ENCODE results near the gene ARHGEF26. TPM values are rescaled to one million over a fixed set of nuclear protein-coding genes. Genes with fewer than 3 reads are reported as not detected.

ARHGEF26 gene
- total RNA-seq, 1 donor from 2014 or later: 0.53 TPM

- FAIRE-seq (no peak), DNase-seq (ENCODE audit: low read depth) (peak; percentile 44)
- Histone ChIP-seq H3K4me3 (ENCODE audit: low read depth, low read length) (no peak overlapping the region), H3K27me3 (ENCODE audit: control insufficient read depth, insufficient read depth, low read length) (no peaks in the 10 kb centered on the region), H3K36me3 (ENCODE audit: control insufficient read depth, insufficient read depth, low read length) (no peaks in the 10 kb centered on the region)
- no peak for TF ChIP-seq CTCF (IDR thresholded peaks at IDR 0.05; ENCODE audit: insufficient read depth, low read length, severe bottlenecking)
Measured at GRCh38 chr3:154161806-154162205, 40.6 kb downstream of the ARHGEF26 start.

DNA sequence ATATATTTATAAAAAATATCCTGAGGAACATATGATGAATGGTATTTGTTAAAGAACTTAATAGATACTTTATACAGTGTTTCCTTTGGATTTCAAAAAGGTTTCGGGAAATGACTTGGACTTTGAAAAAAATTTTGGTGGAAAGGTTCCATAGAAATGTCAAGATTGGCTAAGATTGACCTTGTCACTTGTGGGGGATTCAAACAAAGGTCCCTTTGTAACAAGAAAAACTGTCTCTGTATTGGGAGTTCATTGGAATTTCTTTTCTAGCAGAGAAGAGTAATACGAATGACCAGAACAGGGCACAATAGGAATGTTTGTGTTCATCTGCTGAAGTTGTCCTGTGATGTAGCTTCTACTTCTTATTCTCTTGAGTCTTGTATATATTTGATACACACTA lies 43.2 kb downstream of the ARHGEF26 start:
- DNase-seq (ENCODE audit: low read depth) (no peak), FAIRE-seq (no peak)
- Histone ChIP-seq H3K36me3 (ENCODE audit: control insufficient read depth, insufficient read depth, low read length) (no peaks in the 10 kb centered on the region), H3K27me3 (ENCODE audit: control insufficient read depth, insufficient read depth, low read length) (no peaks in the 10 kb centered on the region), H3K4me3 (ENCODE audit: low read depth, low read length) (no peak overlapping the region)
- no peak for TF ChIP-seq CTCF (IDR thresholded peaks at IDR 0.05; ENCODE audit: insufficient read depth, low read length, severe bottlenecking)

DNA sequence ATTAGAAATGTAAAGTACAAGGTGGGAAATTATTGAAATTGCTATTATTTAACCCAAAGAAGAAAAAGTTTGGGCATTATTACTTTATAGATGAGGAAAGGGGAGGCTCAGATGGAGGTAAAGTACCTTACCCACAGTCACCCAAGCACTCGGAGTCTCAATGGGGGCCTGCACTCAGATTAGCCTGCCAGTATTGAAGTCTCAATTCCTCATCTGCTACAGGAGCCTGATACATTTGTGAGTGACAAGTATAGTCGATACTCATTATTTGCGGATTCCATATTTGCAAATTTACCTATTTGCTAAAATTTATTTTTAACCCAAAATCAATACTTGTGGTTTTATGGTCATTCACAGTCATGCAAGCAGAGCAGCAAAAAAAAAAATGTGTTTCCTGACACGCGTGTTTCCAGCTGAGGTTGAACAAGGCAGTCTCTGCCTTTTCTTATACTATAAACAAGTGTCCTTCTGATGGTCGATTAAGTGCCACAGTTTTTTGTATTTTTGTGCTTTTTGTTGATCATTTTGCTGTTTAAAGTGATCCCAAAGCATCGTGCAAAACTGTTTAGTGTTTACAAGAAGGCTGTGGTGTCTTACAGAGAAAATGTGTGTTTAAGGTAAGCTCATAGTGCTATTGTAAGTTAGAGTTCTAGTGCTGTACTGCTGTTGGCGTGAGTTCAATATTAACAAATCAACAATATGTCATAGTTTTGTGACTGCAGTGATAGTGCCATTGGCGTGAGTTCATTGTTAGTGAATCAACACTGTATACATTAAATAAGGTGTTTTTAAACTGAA lies 48.0 kb downstream of the ARHGEF26 start:
- H3K36me3 ChIP-seq (ENCODE audit: control insufficient read depth, insufficient read depth, low read length): no peaks in the 10 kb centered on the region
- no peaks in the 10 kb centered on the region for H3K27me3 ChIP-seq (ENCODE audit: control insufficient read depth, insufficient read depth, low read length)
- no peak for TF ChIP-seq CTCF (IDR thresholded peaks at IDR 0.05; ENCODE audit: insufficient read depth, low read length, severe bottlenecking)
- H3K4me3 ChIP-seq (ENCODE audit: low read depth, low read length): no peak overlapping the region
- DNase-seq (ENCODE audit: low read depth): no peak
- FAIRE-seq: no peak

DNA sequence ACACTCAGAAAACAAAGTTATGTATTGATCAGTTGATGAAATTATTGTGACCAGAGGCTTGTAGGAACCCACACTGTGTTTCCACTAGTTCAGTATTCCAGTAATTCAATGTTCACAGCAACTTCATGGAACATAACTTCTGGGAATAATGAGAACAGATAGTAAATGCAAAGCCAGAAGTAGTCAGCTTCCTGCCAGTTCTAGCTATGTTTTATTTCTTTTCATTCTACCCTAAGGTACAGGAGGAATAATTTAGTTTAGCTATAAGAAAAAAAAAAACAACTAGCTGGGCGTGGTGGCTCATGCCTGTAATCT lies 48.6 kb downstream of the ARHGEF26 start:
- TF ChIP-seq CTCF (IDR thresholded peaks at IDR 0.05; ENCODE audit: insufficient read depth, low read length, severe bottlenecking): no peak
- Histone ChIP-seq H3K36me3 (ENCODE audit: control insufficient read depth, insufficient read depth, low read length) (no peaks in the 10 kb centered on the region), H3K27me3 (ENCODE audit: control insufficient read depth, insufficient read depth, low read length) (no peaks in the 10 kb centered on the region), H3K4me3 (ENCODE audit: low read depth, low read length) (no peak overlapping the region)
- FAIRE-seq: no peak
- no peak for DNase-seq (ENCODE audit: low read depth)

DNA sequence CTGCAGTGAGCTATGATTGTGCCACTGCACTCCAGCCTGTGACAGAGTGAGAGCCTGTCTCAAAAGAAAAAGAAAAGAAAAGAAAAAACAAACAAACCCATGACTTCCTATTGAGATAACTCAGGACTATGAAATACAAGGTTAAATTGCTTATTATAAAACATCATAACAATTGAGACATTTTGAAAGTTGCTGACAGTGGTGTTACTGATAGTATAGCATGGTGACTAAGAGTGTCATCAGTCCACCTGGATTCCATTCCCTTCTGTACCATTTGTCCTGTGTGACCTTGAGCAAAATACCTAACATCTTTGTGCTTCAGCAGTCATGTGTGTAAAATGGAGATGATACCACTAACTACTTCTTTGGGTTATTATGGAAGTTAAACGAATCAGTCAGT lies 49.1 kb downstream of the ARHGEF26 start:
- TF ChIP-seq CTCF (IDR thresholded peaks at IDR 0.05; ENCODE audit: insufficient read depth, low read length, severe bottlenecking): no peak
- no peak for FAIRE-seq
- Histone ChIP-seq H3K27me3 (ENCODE audit: control insufficient read depth, insufficient read depth, low read length) (no peaks in the 10 kb centered on the region), H3K36me3 (ENCODE audit: control insufficient read depth, insufficient read depth, low read length) (no peaks in the 10 kb centered on the region), H3K4me3 (ENCODE audit: low read depth, low read length) (no peak overlapping the region)
- no peak for DNase-seq (ENCODE audit: low read depth)

DNA sequence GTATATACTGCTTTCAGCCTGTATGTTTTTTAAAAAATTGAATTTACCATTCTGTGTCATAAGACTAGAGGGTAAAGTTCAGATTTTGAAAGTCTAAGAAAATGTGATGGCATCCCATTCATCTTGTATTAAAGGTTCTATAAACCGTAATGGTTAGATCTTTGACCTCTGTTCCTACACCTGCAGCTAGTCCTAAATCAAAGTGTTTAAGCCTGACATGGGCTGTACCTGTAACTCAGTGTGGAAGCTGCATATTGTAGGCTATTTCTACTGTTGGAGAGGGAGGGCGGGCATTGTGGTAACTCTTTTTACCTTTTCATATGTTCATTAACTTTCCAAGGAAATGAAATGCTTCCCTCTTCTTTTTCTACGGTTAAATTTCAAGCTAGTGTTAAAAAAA lies 53.9 kb downstream of the ARHGEF26 start:
- no peak for TF ChIP-seq CTCF (IDR thresholded peaks at IDR 0.05; ENCODE audit: insufficient read depth, low read length, severe bottlenecking)
- DNase-seq (ENCODE audit: low read depth) (no peak), FAIRE-seq (no peak)
- H3K27me3 ChIP-seq (ENCODE audit: control insufficient read depth, insufficient read depth, low read length): no peaks in the 10 kb centered on the region
- no peaks in the 10 kb centered on the region for H3K36me3 ChIP-seq (ENCODE audit: control insufficient read depth, insufficient read depth, low read length)
- no peak overlapping the region for H3K4me3 ChIP-seq (ENCODE audit: low read depth, low read length)

Data from bronchial epithelial cell (primary cell).